ENCODE measurements around the gene IAPP.

DNA sequence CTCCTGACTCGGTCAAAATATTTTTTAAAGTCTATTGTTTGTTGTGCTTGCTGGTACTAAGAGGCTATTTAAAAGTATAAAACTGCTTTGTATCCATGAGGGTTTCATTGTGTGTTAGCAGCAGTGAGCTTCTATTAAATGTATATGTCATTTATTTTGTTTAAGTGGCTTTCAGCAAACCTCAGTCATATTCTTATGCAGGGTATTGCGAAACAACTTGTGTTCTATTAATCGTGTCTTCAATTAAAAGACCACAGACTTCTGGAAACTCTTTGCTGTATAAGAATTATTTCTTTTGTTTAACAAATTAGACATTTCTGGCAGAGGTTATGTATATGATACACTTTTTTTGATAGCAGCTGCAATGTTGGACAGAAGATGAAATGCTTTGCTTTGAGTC is 6.5 kb downstream of the IAPP start:
- no peak for TF ChIP-seq CTCF (IDR thresholded peaks at IDR 0.05)
- no peak for TF ChIP-seq ZFX (IDR thresholded peaks at IDR 0.05; ENCODE audit: borderline replicate concordance)
